Activated CD4-positive, alpha-beta T cell treated with anti-CD3 and anti-CD28 coated beads, Interleukin-2, Interleukin-4, amounts not matched to agents 100 ng/mL and 50 ng/mL, durations not matched to agents 16 hours and 8 hours (primary cell): ENCODE results near the gene NAT16.

Source experiments
- DNase-seq: peaks from one replicate; pipeline ENCODE4 v3.0.0-alpha.2; 2020; ENCODE audit warnings: low spot score

The NAT16 gene

GRCh38 chr7:101170617-101171441 lies 9.3 kb downstream of the NAT16 start:
- no peak for DNase-seq

DNA sequence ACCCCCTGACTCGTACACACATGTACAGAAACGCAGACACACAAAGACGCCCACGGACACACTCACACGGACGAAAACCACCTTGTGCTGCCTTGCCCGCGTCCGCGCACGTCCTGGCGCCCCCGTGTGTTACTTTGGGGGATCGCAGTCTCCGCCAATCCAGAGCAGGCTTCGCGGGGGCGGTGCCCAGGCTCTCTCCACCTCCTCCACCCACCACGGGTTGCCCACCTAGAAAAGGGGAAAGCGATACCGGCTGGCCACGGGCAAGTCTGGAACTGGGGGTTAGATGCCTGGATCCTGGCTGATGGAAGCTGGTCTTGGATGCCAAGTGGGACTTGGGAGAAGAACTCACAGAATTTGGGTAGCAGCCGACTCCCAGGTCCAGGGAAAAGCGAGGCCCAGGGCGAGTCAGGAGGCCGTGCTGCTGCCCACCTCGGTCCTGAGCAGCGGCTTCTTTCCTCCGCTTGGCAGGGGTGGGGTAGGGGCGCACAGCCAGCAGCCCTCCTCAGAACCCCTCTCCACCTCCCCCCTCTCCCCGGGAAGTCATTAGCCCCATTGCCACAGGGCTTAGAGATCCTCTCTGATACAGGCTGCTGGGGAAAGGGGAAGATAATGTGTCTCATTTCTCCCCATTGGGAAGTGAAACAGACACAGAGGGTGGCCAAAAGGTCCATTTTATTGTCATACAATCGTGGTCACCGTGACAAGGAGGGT lies 10.1 kb downstream of the NAT16 start:
- peak; percentile 78 for DNase-seq

DNA sequence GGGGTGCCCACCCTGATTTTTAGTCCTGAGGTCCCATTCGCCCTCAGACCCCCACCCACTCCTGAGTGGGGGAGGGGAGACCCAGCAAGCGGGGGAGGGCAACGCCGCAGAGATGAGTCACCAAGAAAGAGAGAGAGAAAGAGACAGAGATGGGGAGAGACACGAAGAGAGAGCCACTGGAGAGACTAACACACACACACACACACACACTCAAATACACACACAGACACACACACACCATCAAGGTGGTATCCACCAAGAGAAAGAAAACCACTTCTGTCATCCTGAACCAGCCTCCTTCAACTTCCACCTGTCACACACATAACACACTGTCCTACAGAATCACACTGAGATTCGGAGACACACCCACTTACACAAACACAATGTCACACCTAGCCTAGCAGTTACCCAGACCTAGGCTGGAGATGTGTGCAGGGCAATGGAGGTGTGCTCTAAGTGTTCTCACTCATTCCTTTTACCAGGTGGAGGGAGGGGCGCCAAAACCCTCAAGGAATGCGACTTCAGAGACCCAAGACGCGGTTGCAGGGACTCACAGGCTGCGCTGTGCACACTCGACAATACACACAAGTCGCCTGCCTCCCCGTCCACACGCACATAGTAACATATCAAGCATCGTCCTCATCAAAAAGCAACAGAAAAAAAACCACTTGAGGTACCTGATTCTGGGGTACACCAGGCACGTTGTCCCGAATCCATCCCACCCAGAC lies 10.8 kb downstream of the NAT16 start:
- DNase-seq: no peak

DNA sequence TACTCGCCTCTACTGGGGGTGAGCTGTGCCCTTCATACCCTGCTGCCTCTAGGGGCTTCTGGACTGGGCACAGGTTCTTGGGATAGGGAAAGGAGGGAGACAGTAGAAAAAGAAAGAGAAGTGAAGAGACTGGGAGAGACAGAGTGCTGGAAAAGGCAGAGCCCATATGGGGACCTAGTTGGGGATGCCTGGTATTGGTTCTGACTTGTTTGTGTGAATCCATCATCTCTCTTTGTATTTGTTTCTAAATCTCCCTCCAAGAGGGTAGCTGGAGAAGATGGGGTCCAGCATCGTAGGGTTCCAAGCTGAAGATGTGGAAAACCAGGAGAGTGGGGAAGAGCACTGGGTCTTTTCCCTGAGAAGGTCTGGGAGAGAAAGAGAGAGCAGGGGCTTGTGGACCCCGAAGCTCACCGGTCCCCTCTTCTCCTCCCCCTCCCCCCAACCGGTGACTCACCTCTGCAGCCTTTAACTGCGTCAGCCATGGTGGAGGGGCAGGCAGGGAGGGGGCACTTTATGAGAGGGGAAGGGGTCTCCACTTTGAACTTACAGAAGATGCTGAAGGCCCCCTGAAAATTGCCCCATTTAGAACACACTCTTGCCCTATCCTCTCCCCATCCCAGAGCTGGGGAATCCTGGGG lies 11.6 kb downstream of the NAT16 start:
- no peak for DNase-seq

DNA sequence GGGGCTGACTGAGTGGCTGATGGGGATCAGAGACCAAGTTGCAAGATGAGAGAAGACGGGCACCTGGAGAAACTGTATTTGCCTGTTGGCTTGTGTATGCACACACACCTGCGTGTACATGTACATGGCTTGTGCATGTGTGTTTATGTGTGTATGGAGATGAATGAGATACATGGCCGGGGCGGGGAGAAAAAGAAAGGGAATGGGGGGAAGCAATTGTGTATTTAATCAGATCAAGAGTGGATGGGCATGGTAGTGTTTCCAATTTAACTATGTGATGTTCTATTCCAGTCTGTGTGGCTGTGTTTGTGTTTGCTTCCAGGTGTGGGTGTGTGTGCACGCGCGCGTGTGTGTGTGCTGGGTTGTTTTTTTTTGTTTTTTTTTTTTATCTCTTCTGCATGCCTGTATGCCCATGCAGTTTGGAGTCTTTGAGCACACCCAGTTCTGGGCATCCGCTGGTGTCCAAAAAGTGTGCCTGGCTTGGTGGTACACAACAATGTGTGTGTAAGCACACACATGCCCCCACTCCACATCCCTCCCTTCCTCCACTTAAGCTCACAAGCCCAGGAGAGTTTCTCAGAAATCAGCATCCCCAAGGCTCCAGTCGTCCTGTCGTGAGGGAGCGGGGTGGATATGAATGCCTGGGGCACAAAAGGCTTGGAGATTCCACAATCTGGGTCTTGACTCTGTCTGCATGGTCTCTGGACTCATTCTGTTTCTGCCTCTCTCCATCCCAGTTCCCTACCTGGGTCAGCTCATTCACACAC lies 12.3 kb downstream of the NAT16 start:
- no peak for DNase-seq

GRCh38 chr7:101166909-101167644 lies 13.0 kb downstream of the NAT16 start:
- no peak for DNase-seq

DNA sequence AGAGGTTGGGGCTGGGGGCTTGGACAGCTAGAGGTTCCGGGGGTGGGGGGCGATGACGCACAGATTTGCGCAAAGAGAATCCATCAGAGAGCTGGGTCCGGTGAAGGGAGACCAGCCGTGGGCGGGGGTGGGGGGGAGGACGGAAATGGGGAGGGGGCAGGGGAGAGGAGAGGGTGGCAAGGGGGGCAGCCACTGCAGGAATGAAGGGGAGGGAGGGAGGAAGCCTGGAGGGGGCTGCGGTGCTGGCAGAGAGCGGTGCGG lies 13.5 kb downstream of the NAT16 start:
- no peak for DNase-seq

DNA sequence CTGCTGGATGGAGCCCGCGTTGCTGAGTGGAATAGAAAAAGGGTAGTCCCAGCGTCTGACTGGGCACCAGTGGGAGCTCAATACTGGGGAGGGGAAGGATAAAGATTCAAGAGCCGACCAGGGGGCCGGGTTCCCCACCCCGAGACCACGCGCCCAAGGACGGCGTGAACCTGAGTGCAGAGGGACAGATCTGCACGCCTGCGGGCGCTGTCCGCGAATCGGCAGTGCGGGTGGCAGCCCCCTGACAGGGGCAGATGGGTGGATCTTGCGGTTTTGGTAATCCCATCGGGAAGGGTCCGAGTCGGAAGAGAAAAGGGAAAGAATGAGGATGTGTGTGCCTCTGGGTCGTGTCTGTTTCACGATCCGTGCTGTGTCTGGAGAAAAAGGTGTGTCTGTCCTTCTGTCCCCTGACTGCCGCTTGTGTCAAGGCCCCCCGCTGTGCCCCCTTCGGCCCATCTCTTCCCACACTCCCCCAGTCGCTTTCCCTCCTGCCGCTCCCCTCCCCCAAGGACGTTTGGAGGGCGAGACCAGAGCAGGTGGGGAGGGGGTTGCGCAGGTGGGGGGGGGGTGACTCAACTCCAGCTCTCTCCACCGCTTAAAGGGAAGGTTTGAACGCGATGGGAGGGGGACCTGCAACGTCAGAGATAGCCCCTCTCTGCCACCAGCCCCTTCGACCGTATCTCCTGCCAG lies 14.0 kb downstream of the NAT16 start:
- DNase-seq: no peak

DNA sequence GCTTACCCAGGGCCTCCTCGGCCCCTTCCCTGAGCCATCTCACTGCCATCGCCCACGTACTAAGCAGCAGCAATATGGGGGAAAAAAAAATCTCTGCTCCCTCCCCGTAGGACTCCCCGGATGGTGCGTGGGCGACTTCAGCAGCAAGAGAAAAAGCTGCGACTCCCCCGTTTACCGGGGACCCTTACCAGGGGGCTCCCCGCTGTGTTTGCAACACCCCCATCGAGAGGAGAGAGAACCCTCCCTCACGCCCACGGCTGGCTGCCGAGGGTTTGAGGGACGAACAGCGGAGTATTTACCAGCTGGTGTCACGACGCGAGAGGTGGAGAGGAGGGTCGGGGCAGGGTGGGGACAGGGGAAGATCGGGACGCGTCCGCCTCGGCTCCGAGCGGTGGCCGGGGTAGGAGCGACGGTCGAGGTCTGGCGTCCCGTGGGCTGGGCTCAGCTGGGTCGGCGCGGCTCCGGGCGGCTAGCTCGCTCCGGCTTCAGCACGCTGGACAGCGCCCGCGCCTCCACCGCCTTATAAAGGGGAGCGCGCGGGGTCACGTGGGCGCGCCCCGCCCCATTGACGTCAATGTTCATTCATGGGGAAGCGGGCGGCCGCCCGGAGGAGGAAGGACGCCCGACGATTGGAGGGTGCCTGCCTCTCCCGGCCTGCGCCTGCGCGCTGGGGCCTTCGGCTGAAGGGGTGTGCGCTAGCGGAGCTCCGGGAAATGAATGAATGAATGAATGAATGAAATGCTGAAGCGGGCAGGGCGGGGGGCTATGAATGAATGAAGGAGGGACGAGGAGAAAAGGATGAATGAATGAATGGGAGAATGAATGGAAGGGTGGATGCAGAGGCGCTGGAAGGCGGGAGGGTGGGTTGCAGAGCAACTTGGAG lies 14.8 kb downstream of the NAT16 start, which contains the start of gene VGF:
TSS of gene VGF (minus strand) at position 495 of the 883 bp plus-strand sequence. CDS start 726 bp downstream, outside the sequence.
- DNase-seq: peak; percentile 95

GRCh38 chr7:101164071-101164840 lies 15.8 kb downstream of the NAT16 start:
- no peak for DNase-seq

GRCh38 chr7:101163279-101164070 lies 16.6 kb downstream of the NAT16 start:
- peak; percentile 52 for DNase-seq

DNA sequence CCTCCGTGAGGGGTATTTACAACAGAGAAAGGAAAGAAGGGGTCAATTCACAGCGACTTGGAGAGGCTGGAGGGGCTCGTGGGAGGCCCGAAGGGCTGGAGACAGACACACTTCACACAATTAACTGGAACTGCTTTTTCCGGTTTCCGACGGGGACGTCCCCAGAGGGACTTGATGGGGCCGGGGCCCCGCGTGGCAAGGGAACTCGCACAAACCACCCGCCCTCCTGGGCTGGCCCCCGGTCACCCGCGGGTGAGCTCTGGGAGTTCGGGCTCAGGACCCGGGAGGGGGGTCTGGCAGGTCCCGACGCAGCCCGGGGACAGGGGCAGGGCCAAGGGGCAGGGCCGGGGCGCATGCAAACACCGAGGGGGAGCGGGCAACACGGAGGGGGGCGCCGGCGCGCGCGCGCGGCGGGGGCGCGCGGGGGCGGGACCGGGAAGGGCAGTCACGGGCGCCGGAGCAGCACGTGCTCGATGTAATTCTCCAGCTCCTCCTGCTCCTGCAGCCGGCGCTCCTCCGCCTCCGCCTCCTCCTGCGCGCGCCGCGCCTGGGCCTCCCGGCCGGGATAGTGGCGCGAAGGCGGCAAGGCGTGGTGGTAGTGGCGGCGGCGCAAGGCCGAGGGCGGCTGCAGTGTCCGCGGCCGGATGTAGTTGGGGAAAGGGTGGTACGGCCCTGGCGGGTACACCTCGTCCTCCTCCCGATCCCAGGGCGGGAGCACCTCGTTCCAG lies 17.4 kb downstream of the NAT16 start:
- peak; percentile 33 for DNase-seq

- no peak for DNase-seq
Observed at GRCh38 chr7:101161692-101162471, 18.2 kb downstream of the NAT16 start.

DNA sequence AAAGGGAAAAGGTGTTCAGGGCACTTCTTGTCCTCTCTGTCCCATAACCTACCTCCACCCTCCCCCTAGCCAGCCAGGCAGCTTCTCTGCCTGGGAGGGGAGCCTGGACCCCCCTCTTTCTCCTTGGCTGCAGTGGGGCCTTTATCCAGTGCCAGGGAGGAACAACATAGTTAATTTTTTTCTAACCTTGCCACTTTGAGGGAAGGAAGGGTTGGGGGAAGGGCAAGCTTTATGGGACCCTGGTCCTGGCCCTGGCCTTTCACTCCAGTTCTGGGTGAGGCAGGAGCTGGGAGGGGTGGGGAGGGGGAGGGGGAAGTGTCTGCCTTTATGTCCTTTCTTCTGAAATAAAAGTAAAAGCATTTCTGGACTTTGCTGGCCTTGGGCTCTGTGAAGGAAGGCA lies 19.2 kb downstream of the NAT16 start:
- no peak for DNase-seq

DNA sequence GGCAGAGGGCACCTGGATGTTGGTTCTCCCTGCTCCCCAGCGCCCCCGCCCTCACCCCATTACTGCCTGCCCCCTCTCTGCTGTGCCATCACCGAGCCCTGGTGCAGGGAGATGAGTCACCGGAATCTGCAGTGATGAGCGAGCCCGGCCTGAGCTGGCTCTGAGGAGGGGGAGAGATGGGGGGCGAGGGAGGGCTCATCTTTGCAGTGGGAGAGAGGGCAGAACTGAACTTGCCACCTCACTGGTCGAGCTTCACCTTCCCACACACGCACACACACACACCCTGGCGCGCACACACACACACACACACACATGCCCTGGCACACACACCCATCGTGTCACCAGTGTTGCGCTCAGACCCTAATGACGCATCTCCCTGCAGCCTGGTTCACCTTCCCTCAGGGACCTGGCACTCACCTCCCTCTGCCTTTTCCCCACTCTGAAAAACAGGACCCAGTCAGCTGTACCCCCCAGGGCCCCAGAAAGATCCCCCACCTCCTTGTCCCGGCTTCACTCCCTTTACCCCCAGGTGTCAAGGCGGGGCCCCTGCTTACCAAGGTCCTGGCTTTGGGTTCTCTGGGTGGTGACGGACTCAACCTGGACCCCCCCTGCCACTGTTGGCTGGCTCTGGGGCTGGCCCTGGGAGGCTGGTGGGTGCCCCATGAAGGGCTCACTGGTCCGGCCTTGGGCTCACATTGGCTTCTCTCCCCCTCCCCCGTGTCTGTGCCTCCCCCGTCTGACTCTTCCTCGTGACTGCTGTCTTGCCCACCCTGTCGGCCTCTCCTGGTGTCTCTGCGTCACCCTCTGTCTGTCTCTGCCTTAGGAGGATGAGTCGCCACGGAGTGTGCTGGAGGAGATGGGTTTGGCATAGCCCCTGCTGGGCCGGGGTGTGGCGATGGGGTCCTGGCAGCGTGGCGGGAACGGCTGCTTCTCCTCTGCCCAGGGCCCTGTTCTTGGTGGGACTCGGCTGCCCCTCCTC lies 20.1 kb downstream of the NAT16 start:
- no peak for DNase-seq
